GM23338 (cell line): ENCODE measurements around the gene HYAL1. TPM values are rescaled to one million over a fixed set of nuclear protein-coding genes. Genes with fewer than 3 reads are reported as not detected.
A peak's percentile ranks its signal among the peaks of the same experiment; 100 is the strongest.
"Not testable (repeated sequence)": the region's sequence is repeated elsewhere in the genome, so short reads cannot be mapped to it uniquely, and the experiment has no call there.

Experiments used
- ATAC-seq: fragments of 200-7000 bp; cut with Tn5 transposase; 3 replicates; pipeline ENCODE4 v1.9.1; 2020
- DNase-seq: peaks from one replicate; pipeline ENCODE4 v3.0.0-alpha.2; 2015; ENCODE audit warnings: low spot score
- H2AFZ ChIP-seq: fragments of 200-600 bp; sonication (generic); 2 replicates; pipeline ENCODE4 v1.8.0; 2016; ENCODE audit warnings: antibody characterized with exemption, mild to moderate bottlenecking, moderate library complexity
- H3F3A ChIP-seq: fragments of 200-600 bp; sonication (generic); replicated peaks from 2 replicates; pipeline ENCODE4 v1.8.0; 2017; ENCODE audit warnings: antibody characterized with exemption, mixed run types, low read depth
- H3K27ac ChIP-seq: fragments of 200-600 bp; sonication (generic); 2 replicates; pipeline ENCODE4 v1.6.1; 2016; ENCODE audit warnings: low read depth
- H3K27me3 ChIP-seq: fragments of 200-600 bp; sonication (generic); 2 replicates; pipeline ENCODE4 v1.8.0; 2016; ENCODE audit warnings: mild to moderate bottlenecking, mixed run types, moderate library complexity; ENCODE audit not compliant: insufficient read depth
- H3K36me3 ChIP-seq: fragments of 200-600 bp; sonication (generic); 2 replicates; pipeline ENCODE4 v1.8.0; 2016; ENCODE audit warnings: mild to moderate bottlenecking; ENCODE audit not compliant: insufficient read depth
- H3K4me1 ChIP-seq: fragments of 200-600 bp; sonication (generic); 2 replicates; pipeline ENCODE4 v1.8.0; 2016; ENCODE audit warnings: mild to moderate bottlenecking, moderate library complexity; ENCODE audit not compliant: insufficient read depth
- H3K4me2 ChIP-seq: fragments of 200-600 bp; sonication (generic); 2 replicates; pipeline ENCODE4 v1.7.1; 2017; ENCODE audit warnings: mixed run types
- H3K4me3 ChIP-seq: fragments of 200-600 bp; sonication (generic); 2 replicates; pipeline ENCODE4 v1.6.1; 2016; ENCODE audit warnings: mixed run types
- H3K79me2 ChIP-seq: fragments of 200-600 bp; sonication (generic); replicated peaks from 2 replicates; pipeline ENCODE4 v1.8.0; 2017; ENCODE audit warnings: mild to moderate bottlenecking; ENCODE audit not compliant: insufficient read depth
- H3K9me2 ChIP-seq: fragments of 200-600 bp; sonication (generic); 2 replicates; pipeline ENCODE4 v1.8.0; 2017; ENCODE audit not compliant: insufficient read depth
- H4K20me1 ChIP-seq: fragments of 200-600 bp; sonication (generic); replicated peaks from 2 replicates; pipeline ENCODE4 v1.8.0; 2017; ENCODE audit warnings: mild to moderate bottlenecking; ENCODE audit not compliant: insufficient read depth
- H3K27ac Mint-ChIP-seq: 2 replicates; pipeline ENCODE4 v1.8.0; 2020; ENCODE audit warnings: inconsistent platforms, mild to moderate bottlenecking, moderate library complexity, mixed read lengths
- H3K27me3 Mint-ChIP-seq: 3 replicates; pipeline ENCODE4 v1.8.0; 2022; ENCODE audit warnings: low read depth, mild to moderate bottlenecking, moderate library complexity, mixed read lengths, inconsistent platforms; ENCODE audit not compliant: insufficient read depth, poor library complexity
- H3K36me3 Mint-ChIP-seq: 3 replicates; pipeline ENCODE4 v1.8.0; 2021; ENCODE audit warnings: low read depth, mild to moderate bottlenecking, inconsistent platforms, moderate library complexity, mixed read lengths
- H3K4me1 Mint-ChIP-seq: 3 replicates; pipeline ENCODE4 v1.8.0; 2020; ENCODE audit warnings: mild to moderate bottlenecking, inconsistent platforms, mixed read lengths
- H3K4me3 Mint-ChIP-seq: 3 replicates; pipeline ENCODE4 v1.8.0; 2021; ENCODE audit warnings: moderate library complexity, mild to moderate bottlenecking, inconsistent platforms, mixed read lengths
- H3K9me3 Mint-ChIP-seq: 3 replicates; pipeline ENCODE4 v1.8.0; 2020; ENCODE audit warnings: moderate library complexity, mild to moderate bottlenecking, inconsistent platforms, mixed read lengths
- CREB1 ChIP-seq: fragments of 250-450 bp; sonication (Bioruptor Pico); IDR thresholded peaks from 2 replicates; pipeline ENCODE4 v1.5.0; 2020; ENCODE audit warnings: low read depth, mild to moderate bottlenecking, moderate library complexity
- ETS1 ChIP-seq: IDR thresholded peaks from 2 replicates; pipeline ENCODE4 v1.6.1; 2016; ENCODE audit warnings: antibody characterized with exemption
- EZH2 ChIP-seq: fragments of 200-600 bp; sonication (generic); IDR thresholded peaks from one replicate; pipeline ENCODE4 v1.8.0; 2017; ENCODE audit warnings: antibody characterized with exemption, mild to moderate bottlenecking, low read depth; ENCODE audit not compliant: unreplicated experiment
- EZH2phosphoT487 ChIP-seq: fragments of 200-600 bp; sonication (generic); IDR thresholded peaks from one replicate; pipeline ENCODE4 v1.8.1; 2018; ENCODE audit warnings: antibody characterized with exemption; ENCODE audit not compliant: unreplicated experiment
- JUNB ChIP-seq: IDR thresholded peaks from one replicate; pipeline ENCODE4 v1.6.1; 2016; ENCODE audit warnings: antibody characterized with exemption; ENCODE audit not compliant: unreplicated experiment
- NANOG ChIP-seq: IDR thresholded peaks from 2 replicates; pipeline ENCODE4 v1.6.1; 2016; ENCODE audit warnings: antibody characterized with exemption, borderline replicate concordance
- POLR2AphosphoS5 ChIP-seq: IDR thresholded peaks from 2 replicates; pipeline ENCODE4 v1.6.1; 2016; ENCODE audit warnings: antibody characterized with exemption, low read depth
- REST ChIP-seq: IDR thresholded peaks from one replicate; pipeline ENCODE4 v1.6.1; 2018; ENCODE audit warnings: antibody characterized with exemption; ENCODE audit not compliant: unreplicated experiment
- STAT1 ChIP-seq: IDR thresholded peaks from one replicate; pipeline ENCODE4 v1.6.1; 2016; ENCODE audit warnings: antibody characterized with exemption; ENCODE audit not compliant: unreplicated experiment
- ZNF114 ChIP-seq: fragments of 250-450 bp; sonication (Bioruptor Pico); IDR thresholded peaks from 2 replicates; pipeline ENCODE4 v1.5.0; 2020; ENCODE audit warnings: mild to moderate bottlenecking, moderate library complexity
- ZNF331 ChIP-seq: fragments of 250-450 bp; sonication (Bioruptor Pico); IDR thresholded peaks from 2 replicates; pipeline ENCODE4 v1.5.0; 2020; ENCODE audit warnings: low read depth, mild to moderate bottlenecking, moderate library complexity
- ZNF462 ChIP-seq: fragments of 250-450 bp; sonication (Bioruptor Pico); IDR thresholded peaks from 2 replicates; pipeline ENCODE4 v1.5.0; 2020; ENCODE audit warnings: mild to moderate bottlenecking, moderate library complexity
- polyA plus RNA-seq: library from polyadenylated mRNA; unstranded; fragments of >200 nt; fragmentation: Nextera tagmentation; extraction: Ambion mirVana; gene quantifications from 2 replicates; pipeline ENCODE4 v1.2.1, GENCODE V29; 2016
- total RNA-seq: library from RNA; depleted of rRNA; stranded (reverse); fragments of >200 nt; shearing (Covaris generic); gene quantifications from 2 replicates; pipeline ENCODE4 v1.2.3, GENCODE V29; 2014

The HYAL1 gene
- total and polyA plus RNA-seq, 2 experiments from 2014 or later: 2.1 to 5.0 TPM

GRCh38 chr3:50272538-50272910 is 30.9 kb downstream of the HYAL1 start:
- H3K4me1 Mint-ChIP-seq: peaks cover 49% of the 10 kb centered on the region
- H3K4me1 ChIP-seq: peaks cover 23% of the 10 kb centered on the region
- not testable (repeated sequence) for H3K4me2 ChIP-seq

GRCh38 chr3:50271314-50271936 is 31.9 kb downstream of the HYAL1 start:
- no peak overlapping the region for H3K4me2 ChIP-seq
- H3K9me2 ChIP-seq: no peaks in the 10 kb centered on the region
- no peaks in the 10 kb centered on the region for H3K79me2 ChIP-seq
- peaks cover 35% of the 10 kb centered on the region for H3K27me3 ChIP-seq
- Mint-ChIP-seq H3K9me3 (no peaks in the 10 kb centered on the region), H3K27me3 (peaks cover 45% of the 10 kb centered on the region), H3K4me3 (no peak overlapping the region; the same call in 2 of the 3 replicates), H3K36me3 (no peaks in the 10 kb centered on the region), H3K4me1 (peaks cover 58% of the 10 kb centered on the region), H3K27ac (no peak overlapping the region)
- H2AFZ ChIP-seq: no peak overlapping the region
- H3K27ac ChIP-seq: no peak overlapping the region
- DNase-seq: no peak
- H3K36me3 ChIP-seq: no peaks in the 10 kb centered on the region
- H3F3A ChIP-seq: peaks cover 5% of the 10 kb centered on the region; the same call in 1 of the 2 replicates
- H3K4me3 ChIP-seq: no peak overlapping the region
- no peak for ATAC-seq
- TF ChIP-seq JUNB (no peak), ZNF114 (CRISPR knock-in tag) (no peak), NANOG (no peak), POLR2AphosphoS5 (no peak), ZNF331 (CRISPR knock-in tag) (no peak), CREB1 (CRISPR knock-in tag) (no peak), EZH2phosphoT487 (no peak), ETS1 (no peak), REST (no peak), EZH2 (no peak), ZNF462 (CRISPR knock-in tag) (no peak), STAT1 (no peak)
- no peaks in the 10 kb centered on the region for H4K20me1 ChIP-seq
- peaks cover 34% of the 10 kb centered on the region for H3K4me1 ChIP-seq

More at GRCh38 chr3:50272538-50272910, 30.9 kb downstream of the HYAL1 start:
- DNase-seq, H3K27ac Mint-ChIP-seq, H3K9me2 ChIP-seq, H2AFZ ChIP-seq, H3K4me3 ChIP-seq, H3K36me3 Mint-ChIP-seq, H3K79me2 ChIP-seq, H3K36me3 ChIP-seq, H4K20me1 ChIP-seq, H3K27ac ChIP-seq, ATAC-seq, H3K9me3 Mint-ChIP-seq: not testable (repeated sequence)
- Mint-ChIP-seq H3K4me3 (peak overlapping the region; percentile 64; the same call in 1 of the 3 replicates), H3K27me3 (peaks cover 52% of the 10 kb centered on the region)
- Histone ChIP-seq H3K27me3 (peaks cover 46% of the 10 kb centered on the region), H3F3A (peaks cover 12% of the 10 kb centered on the region; the same call in 1 of the 2 replicates)
